ENCODE results near the gene FOSL1.

FOSL1 gene

DNA sequence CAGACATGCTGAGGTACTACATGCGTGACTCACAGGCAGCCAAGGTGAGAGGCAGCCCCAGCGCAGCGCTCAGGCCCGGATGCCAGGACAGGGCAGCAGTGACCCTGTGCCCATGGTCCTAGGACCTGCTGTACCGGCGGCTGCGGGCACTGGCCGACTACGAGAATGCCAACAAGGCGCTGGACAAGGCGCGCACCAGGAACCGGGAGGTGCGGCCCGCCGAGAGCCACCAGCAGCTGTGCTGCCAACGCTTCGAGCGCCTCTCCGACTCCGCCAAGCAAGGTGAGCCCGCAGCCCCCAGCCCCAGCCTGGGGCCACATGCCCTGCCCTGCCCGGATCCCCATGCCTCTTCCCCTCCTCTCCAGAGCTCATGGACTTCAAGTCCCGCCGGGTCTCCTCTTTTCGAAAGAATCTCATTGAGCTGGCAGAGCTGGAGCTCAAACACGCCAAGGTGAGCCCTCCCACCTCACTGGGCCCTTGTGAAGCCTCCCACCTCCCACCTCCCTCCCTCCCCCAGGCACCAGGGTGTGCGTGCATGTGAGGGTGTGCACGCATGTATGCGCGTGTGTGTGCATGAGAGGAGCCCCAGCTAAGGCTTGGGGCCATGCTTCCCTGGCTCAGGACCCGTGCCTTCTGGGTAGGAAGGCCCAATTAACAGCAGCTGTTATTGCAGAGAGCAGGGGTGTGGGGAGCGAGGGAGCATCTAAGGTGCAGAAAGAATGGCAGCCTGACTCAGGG, 47.5 kb downstream of the FOSL1 start:
- CTCF ChIA-PET = interaction anchor here (0.5 to 5.3 kb wide), 7 partner anchors 7 to 141 kb away, joined by 3 to 41 read pairs (median 6); partner anchors contain the start of genes FIBP, KAT5 and MUS81
- TF ChIP-seq, protein P1, sequence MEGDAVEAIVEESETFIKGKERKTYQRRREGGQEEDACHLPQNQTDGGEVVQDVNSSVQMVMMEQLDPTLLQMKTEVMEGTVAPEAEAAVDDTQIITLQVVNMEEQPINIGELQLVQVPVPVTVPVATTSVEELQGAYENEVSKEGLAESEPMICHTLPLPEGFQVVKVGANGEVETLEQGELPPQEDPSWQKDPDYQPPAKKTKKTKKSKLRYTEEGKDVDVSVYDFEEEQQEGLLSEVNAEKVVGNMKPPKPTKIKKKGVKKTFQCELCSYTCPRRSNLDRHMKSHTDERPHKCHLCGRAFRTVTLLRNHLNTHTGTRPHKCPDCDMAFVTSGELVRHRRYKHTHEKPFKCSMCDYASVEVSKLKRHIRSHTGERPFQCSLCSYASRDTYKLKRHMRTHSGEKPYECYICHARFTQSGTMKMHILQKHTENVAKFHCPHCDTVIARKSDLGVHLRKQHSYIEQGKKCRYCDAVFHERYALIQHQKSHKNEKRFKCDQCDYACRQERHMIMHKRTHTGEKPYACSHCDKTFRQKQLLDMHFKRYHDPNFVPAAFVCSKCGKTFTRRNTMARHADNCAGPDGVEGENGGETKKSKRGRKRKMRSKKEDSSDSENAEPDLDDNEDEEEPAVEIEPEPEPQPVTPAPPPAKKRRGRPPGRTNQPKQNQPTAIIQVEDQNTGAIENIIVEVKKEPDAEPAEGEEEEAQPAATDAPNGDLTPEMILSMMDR (IDR thresholded peaks at IDR 0.05; ENCODE audit: insufficient read depth, low read length, missing control alignments) = no peak
- POLR2A ChIA-PET = interaction anchor here (0.7 to 1.6 kb wide), 3 partner anchors 19 to 141 kb away, joined by 4 read pairs; partner anchors contain the start of genes KAT5 and SNX32
- no peak for DNase-seq (ENCODE audit: low read depth, low spot score)
- no peak overlapping the region for H3K4me3 ChIP-seq (ENCODE audit: low read depth, low read length)

DNA sequence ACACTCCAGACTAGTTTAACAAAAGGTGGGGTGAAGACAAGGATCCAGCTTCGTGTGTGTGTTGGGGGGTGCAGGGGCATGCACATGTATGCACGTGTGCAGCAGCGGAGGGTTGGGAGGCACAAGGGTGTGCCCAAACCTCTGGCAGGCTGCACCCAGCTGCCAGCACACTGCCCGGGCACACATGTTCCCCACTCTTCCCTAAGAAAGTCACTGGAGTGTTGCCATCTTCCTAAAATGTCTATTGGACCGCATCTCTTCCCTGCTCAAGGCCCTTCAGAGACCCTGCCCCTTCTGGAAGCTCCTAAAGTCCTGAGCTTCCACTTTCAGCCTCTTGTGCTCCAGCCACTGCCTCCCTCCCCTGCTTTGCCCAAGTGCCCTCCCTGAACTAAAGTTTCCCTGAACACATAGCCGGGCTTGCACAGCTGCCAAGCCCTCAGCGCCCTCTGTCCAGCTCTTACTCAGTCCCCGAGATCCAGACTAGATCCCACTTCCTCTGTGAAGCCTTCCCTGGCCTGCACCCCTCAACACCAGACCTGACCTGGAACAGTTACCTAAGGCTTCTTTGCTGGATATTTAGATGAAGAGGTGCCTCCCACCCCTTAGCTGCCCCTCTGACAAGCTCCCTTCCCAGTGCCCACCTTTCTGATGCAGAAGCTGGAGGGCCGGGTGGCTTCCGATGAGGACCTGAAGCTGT, 48.2 kb downstream of the FOSL1 start:
- TF ChIP-seq, protein P1 (IDR thresholded peaks at IDR 0.05; ENCODE audit: insufficient read depth, low read length, missing control alignments) = no peak
- DNase-seq (ENCODE audit: low read depth, low spot score) = no peak
- ChIA-PET POLR2A (interaction anchor here (1.1 to 4.3 kb wide), 3 partner anchors 7 to 20 kb away, joined by 3 to 42 read pairs (median 4); partner anchors contain the start of genes CFL1 and MUS81), CTCF (interaction anchor here (0.5 to 5.3 kb wide), 14 partner anchors 8 to 226 kb away, joined by 3 to 41 read pairs (median 4); partner anchors contain the start of genes KAT5 and MUS81)
- no peak overlapping the region for H3K4me3 ChIP-seq (ENCODE audit: low read depth, low read length)

DNA sequence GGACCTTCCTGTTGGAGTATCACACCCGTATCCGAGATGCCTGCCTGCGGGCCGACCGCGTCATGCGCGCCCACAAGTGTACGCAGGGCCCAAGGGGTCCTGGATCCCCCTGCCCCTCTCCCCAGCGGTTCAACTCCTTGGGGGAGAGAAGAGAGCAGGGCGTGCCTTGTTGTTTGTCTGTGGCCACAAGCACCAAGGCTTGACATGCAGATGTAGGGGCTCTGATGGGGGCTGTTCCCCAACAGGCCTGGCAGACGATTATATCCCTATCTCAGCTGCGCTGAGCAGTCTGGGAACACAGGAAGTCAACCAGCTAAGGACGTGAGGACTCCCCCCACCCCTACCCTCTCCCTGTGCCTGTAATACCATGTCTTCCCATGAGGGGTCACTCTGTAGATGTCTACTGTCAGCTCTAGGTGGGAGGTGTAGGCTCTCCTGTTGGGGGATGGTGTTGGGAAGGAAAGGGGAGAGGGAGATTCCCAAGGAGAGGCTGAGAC, 49.1 kb downstream of the FOSL1 start:
- TF ChIP-seq, protein P1 (IDR thresholded peaks at IDR 0.05; ENCODE audit: insufficient read depth, low read length, missing control alignments) = peak; percentile 54
- CTCF ChIA-PET = interaction anchor here (0.5 to 5.3 kb wide), 13 partner anchors 9 to 225 kb away, joined by 3 to 41 read pairs (median 4); partner anchors contain the start of genes KAT5 and MUS81
- POLR2A ChIA-PET = interaction anchor here (1.1 to 4.3 kb wide), 4 partner anchors 8 to 132 kb away, joined by 3 to 42 read pairs (median 5); partner anchors contain the start of genes CFL1 and MUS81
- DNase-seq (ENCODE audit: low read depth, low spot score) = no peak
- no peak overlapping the region for H3K4me3 ChIP-seq (ENCODE audit: low read depth, low read length)

DNA sequence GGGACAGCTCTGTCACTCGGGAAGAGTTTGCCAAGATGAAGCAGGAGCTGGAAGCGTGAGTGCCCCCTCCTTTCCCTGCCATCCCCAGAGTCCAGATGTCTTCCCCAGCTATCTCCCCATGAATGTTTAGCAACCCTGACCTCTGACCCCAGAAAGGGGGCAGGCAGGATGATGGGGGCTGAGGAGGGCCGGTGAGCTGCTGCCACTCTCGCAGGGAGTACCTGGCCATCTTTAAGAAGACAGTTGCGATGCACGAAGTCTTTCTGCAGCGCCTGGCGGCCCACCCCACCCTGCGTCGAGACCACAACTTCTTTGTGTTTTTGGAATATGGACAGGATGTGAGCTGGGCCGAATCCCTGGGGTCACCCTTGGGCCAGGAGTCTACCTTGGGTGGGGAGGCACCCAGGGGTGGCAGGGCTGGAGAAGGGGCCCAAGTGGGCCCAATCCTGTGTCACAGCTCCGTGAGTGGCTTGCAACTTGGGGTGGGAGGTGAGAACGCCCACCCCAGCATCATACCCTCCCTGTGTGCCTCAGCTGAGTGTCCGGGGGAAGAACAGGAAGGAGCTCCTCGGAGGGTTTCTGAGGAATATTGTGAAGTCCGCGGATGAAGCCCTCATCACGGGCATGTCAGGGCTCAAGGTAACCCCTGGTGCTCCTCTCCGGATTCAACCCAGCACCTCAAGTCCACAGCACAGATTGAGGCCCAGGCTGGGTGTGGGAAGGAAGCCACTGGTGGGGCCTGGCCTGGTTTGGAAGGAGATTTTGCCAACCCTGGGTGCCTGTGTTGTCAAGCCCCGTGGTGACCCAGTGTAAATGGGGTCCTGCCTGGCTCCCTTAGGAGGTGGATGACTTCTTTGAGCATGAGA, 49.7 kb downstream of the FOSL1 start:
- ChIA-PET POLR2A (interaction anchor here (0.6 to 4.3 kb wide), 5 partner anchors 9 to 236 kb away, joined by 3 to 42 read pairs (median 5); partner anchors contain the start of genes CFL1, MUS81 and SNX32), CTCF (interaction anchor here (0.7 to 5.3 kb wide), 7 partner anchors 10 to 224 kb away, joined by 3 to 41 read pairs (median 4); partner anchors contain the start of genes KAT5 and MUS81)
- DNase-seq (ENCODE audit: low read depth, low spot score) = no peak
- TF ChIP-seq, protein P1 (IDR thresholded peaks at IDR 0.05; ENCODE audit: insufficient read depth, low read length, missing control alignments) = no peak
- H3K4me3 ChIP-seq (ENCODE audit: low read depth, low read length) = no peak overlapping the region

DNA sequence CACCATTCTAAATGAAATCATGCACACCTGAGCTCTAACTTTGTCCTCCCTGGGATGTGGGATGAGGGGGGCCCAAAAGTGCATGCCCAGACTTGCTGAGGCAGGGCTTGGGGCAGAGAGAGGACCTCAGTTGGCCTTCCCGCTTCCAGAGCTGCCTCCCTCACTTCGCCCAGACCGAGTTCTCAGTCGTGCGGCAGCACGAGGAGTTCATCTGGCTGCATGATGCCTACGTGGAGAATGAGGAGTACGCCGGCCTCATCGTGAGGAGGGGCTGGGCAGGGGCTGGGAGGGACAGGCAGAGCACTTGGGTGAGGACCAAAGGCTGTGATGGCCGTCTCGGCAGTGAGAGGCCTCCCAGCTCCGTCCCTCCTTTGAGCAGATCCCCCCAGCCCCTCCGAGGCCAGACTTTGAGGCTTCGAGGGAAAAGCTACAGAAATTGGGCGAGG, 50.4 kb downstream of the FOSL1 start:
- TF ChIP-seq, protein P1 (IDR thresholded peaks at IDR 0.05; ENCODE audit: insufficient read depth, low read length, missing control alignments) = no peak
- H3K4me3 ChIP-seq (ENCODE audit: low read depth, low read length) = no peak overlapping the region
- CTCF ChIA-PET = interaction anchor here (0.7 to 5.3 kb wide), 3 partner anchors 10 to 138 kb away, joined by 3 to 41 read pairs (median 3); partner anchors contain the start of gene MUS81

More for the DNA sequence above, 50.4 kb downstream of the FOSL1 start:
- no peak for DNase-seq (ENCODE audit: low read depth, low spot score)
- POLR2A ChIA-PET = interaction anchor here (0.6 to 4.3 kb wide), 5 partner anchors 9 to 235 kb away, joined by 3 to 42 read pairs (median 5); partner anchors contain the start of genes CFL1, MUS81 and SNX32
